H54 (cell line): ENCODE results near the gene SRGAP2C.
"Not testable (repeated sequence)": the region's sequence is repeated elsewhere in the genome, so short reads cannot be mapped to it uniquely, and the experiment has no call there.

Experiments
- DNase-seq: peaks from one replicate; pipeline ENCODE4 v3.0.0; 2011; ENCODE audit warnings: low spot score, mixed read lengths; ENCODE audit not compliant: insufficient read length
- FAIRE-seq: peaks from 3 replicates; lab custom pipeline; 2011; peaks lifted over from hg19 to GRCh38; lab: Jason Lieb, UNC

Gene SRGAP2C

DNA sequence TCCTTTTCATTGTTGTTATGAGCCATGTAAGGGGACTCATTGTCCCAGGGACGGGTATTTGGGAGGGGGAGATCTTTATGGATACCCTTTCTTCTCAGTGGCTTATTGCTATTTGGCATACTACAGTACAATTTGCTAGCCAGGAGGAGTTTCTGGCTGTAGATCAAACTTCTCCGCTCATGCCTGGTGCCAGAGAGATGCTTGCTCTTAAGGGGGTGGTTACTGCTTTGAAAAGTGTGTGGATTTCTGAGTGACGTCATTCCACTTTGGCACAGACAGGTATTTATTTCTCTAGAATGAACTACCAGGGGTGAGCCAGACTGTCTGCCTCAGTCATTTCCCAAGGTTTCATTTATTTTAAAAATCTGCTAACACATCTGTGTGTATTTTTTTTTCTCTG, 131.3 kb downstream of the SRGAP2C start:
- not testable (repeated sequence) for FAIRE-seq, DNase-seq

DNA sequence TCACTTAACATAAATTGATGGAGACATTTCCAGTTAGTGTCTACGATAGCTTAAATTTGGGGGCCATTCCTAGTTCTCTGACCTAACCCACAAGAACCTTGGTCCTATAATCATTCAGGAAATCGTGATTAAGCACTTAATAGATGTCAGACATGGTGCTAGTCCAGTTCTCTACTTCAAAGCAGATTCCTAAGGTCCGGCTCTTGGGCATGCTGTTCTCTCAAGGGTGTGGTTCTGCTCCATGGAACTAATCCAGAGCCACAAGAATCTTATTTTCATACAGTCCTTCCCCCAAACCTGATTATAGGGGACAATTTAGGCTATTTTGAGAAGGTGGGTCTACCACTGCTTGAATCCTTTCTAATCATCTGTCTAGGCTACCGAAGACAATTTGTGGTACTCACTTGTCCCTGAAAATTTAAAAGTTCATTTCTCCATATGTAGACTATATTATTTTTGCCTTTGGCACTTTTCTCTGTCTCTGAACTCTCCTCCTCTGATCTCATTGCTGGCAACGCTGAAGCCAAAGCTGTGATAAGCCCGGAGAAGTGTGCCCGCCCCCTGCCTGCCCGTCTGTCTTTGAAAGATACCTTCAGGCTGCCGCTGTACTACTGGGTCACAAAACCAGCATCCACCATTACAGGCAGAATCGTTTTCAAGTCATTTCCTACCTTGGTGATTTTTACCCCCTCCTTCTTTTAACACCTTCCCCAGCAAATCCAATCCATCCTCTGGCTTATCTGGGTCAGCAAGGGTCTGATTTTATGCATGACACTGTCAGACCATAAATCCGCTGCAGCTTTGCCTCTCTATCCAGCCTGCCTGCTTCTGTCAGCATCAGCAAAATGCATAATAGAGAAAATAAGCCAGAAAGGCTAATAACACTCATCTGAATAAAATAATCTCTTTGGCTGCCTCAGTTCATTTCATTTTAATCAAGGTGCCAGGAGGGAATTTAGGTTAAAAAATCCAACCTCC, 133.0 kb downstream of the SRGAP2C start:
- FAIRE-seq, DNase-seq: not testable (repeated sequence)

DNA sequence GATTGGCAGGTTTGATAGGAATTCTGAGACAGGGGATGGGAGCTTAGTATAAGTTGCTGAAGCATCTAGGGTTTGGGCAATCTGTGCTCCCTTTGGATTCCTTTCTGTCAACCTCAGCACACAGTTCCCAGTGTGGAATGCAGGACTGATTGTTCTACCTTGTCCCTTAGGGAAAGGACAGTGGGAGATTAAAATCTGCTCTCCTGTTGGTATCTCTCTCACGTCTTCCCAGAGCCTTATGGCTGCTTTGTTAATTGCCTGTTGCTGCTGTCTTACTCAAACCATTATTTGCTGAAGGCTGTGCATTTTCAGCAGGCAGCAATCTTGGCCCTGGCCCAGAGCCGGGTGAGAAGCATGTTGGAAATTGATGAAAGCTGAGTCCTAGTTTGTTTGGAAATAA, 133.9 kb downstream of the SRGAP2C start:
- not testable (repeated sequence) for FAIRE-seq, DNase-seq

DNA sequence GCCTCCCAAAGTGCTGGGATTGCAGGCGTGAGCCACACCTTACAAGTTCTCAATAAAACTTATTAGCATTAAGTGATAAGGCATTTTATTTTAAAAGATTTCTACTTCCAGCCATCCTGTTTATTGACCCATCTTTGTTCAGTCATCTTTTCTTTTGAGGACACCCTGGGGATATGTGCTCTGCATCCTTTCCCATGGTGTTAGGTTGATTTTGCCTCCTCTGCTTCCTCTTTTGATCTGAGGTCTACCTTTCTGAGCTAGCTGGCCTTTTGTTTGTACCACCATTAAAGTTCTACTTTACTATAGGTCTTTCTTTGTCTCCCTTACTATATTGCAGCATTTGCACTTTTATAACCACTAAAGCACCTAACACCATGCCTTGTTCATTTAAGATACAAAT, 136.9 kb downstream of the SRGAP2C start:
- FAIRE-seq, DNase-seq: not testable (repeated sequence)

DNA sequence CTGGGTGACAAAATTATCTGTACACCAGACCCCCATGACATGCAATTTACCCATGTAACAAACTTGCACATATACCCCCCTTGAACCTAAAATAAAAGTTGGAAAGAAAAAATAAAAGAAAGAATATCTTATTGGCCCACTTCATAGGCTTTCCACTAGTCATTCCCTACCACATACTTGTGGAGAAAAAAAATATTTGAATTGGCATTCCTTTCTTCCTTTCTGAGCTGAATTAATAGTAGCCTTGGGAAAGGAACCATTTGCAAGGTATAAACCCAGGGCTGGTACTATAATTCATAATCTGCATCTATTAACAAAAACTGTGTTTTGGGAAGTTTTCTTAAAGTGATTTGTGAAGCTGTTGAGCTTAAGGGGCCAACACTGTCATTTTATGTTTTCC, 140.0 kb downstream of the SRGAP2C start:
- FAIRE-seq, DNase-seq: not testable (repeated sequence)

DNA sequence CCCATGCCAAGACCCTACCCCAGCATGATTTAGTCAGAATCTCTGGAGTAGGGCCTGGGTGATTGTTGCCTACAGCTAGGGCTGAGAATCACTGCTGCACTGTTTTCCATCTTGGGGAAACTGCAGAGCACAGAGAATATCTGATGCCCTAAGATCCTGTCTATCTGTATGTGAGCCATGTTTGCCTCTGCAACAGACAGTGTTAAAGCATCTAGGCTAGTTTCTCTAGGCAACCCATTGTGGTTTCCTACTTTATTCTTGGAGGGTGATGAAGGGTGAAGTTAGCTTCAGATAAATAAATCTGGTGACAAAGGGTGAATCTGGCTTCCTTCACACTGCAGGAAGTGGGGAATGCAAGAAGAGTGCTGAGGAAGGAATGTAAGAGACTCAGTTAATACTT, 147.4 kb downstream of the SRGAP2C start:
- DNase-seq, FAIRE-seq: not testable (repeated sequence)

DNA sequence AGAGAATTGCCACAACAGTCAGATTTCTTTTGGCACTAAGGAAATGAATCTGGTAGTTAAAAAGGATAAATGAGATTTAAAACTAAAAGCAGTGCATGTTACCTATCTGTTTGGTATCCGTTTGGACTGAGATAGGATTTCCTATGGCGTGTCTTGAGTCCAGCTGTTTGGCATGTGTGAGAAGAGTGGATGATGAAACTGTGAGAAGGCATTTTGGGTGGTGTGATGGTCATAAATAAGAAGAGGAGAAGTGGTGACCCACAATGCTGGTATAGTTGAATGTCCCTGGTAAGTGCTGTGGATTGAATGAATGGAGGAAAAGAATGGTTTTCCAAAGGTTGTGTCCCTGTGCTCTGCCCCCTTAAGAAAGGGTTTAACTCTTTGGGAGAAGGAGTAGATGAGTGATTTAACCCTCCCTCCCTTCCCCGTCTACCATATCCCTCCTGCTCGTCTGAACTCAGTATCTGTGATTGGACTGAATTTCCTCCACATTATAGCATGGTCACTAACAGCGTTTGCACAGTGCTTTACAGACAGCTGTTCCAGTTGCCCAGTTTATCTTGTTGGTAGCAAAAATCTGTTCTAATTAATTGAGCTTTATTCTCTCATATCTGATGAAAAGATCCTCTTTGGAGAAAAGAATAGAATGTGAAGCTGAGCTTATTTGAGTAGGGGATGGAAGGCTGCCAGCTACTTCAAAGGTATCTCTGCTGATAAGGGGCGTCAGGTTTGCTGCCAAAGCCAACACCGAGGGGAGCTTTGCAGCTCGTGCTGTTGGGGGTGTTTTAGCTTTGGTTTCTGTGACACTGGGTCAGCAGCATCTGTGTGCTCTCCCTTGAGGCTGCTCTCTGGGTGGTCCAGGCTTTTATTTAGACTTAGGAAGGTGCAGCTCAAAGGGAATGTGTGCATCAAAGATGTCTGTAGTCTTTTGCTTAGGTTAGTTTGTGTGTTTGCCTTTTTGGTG, 148.1 kb downstream of the SRGAP2C start:
- FAIRE-seq = not testable (repeated sequence)

DNA sequence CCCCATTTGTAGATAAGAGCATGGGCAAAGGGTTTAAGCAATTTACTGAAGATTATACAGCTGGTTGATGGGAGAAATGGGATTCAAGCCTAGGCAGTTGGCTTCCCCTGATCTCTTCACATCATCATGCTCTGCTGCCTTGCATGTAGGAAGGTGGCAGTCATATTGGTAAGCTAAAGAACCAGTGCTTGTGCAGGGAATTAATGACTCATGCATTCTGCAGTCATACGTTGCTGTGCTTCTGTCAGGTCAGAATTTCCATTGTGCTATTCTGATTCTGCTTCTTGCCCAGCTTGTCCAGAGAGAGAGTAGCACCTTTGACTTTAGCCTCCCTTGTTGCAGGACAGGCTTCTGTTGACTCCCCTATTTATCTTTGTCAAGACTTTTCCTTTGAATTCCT, 153.2 kb downstream of the SRGAP2C start:
- not testable (repeated sequence) for DNase-seq, FAIRE-seq

More for the DNA sequence above, 148.1 kb downstream of the SRGAP2C start:
- DNase-seq = not testable (repeated sequence)

DNA sequence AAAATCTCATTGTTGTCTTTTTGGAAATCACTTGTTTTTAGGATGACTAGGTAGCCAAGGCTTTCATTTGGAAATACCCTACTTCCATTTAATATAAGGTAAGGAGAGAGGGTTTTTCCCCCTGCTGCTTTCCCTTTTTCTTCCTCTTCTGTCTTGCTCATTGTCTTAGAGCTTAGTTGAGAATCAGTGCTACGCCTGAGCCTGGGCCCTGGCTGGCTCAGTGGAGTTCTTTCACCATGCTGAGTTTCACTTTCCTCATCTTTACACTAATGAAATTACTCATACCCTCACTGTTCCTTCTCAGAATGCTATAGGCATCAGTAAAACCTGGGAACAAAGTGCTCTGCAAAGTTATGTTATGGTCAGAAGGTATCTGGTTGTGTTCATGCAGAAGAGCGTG, 154.8 kb downstream of the SRGAP2C start:
- not testable (repeated sequence) for DNase-seq, FAIRE-seq

DNA sequence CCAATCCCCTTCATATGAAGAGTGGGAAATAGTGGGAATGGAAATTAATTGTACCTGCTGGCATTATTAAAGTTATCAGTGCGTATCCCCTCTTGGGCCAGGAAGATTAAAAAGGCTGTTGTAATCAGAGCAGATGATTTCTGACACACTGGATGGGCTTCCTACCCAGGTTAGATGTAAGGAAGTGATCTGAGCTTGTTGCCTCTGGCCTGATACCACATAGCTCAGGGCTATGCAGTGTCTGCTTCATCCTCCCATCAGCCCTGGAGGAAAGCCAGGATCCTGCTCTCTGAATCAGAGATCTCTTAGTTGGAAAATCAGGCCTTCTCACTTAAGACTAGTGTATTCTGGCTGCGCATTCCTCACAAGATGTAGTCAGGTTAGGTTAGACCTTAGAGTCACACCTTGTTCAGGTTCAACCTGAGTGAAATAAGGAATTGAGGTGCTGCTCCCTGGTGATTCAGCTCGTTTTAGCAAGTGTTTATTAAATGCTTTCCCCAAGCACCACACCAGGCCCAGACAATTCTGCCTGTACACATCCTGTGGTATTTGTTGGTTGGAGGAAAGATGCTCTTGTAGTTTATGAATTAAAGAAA, 158.6 kb downstream of the SRGAP2C start:
- not testable (repeated sequence) for FAIRE-seq, DNase-seq

DNA sequence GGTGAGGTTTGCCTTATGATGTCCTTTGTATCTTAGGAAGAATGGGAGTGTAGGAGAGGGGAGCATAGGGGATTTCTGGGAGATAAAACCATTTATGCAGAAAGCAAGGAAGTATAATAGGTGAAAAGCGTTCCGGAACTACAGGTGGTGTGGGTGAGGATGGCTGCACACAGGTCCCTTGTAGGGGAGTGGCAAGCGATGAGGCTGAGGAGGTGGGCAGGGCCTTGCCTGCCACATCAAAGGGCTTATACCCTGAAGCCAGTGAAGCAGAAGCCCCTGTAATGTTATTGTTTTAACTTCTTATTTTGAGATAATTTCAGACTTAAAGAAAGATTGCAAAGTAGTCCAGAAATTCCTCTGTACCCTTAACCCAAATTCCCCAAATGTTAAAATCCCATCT, 159.6 kb downstream of the SRGAP2C start:
- FAIRE-seq, DNase-seq: not testable (repeated sequence)

DNA sequence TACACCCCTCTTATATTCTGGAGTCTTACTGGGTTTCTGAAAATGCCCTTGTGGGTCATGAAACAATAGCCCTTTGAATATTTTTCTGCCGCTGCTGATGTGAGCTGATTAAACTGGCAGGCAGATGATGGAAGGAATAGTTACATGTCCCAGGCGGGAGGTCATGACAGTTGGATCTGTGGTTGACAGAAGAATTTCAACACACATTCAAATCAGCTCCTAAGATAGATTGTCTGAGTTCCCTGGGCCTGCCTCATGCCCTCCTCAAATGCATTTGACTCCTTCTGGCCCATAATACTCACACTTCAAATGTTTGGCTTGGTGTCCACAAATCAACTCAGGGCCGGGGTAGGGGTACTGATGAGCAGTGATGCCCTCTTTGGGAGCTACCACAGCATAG, 161.9 kb downstream of the SRGAP2C start:
- not testable (repeated sequence) for DNase-seq, FAIRE-seq

DNA sequence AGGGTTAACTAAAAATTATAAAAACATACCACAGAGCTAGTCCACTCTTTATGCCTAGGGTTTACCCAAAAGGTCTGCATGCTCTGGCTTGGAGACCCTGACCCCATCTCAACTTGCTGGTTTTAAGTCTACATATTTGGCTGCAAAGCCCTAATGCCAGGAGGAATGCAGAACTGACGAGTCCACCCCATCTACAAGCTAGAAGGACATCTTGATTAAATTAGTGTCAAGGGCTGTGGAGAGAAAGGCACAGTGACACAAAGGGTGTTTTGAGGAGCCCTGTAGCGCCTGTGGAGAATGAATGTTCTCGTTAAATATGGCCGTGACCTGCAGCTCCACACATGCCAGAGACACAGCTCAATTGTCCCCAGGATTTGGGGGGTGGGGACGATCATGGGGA, 162.7 kb downstream of the SRGAP2C start:
- not testable (repeated sequence) for DNase-seq, FAIRE-seq

DNA sequence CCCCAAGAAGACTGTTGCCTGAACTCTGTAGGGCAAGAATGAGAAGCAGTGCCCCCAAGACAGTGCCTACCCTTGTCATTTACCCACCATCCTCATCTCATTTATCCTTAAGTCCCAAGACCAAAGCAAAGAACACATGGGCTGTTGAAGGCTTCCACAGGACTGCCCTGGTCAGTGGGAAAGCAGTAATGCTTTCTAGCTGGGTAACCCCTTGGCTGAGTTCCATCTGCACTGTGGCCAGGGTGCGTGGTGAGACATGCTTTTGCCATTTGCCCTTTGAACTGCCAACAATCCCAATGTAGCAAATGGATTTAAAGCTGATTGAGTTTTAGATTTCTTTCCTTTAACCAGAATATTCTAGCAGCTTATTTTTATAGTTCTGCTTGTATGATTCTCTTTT, 163.3 kb downstream of the SRGAP2C start:
- not testable (repeated sequence) for DNase-seq, FAIRE-seq

DNA sequence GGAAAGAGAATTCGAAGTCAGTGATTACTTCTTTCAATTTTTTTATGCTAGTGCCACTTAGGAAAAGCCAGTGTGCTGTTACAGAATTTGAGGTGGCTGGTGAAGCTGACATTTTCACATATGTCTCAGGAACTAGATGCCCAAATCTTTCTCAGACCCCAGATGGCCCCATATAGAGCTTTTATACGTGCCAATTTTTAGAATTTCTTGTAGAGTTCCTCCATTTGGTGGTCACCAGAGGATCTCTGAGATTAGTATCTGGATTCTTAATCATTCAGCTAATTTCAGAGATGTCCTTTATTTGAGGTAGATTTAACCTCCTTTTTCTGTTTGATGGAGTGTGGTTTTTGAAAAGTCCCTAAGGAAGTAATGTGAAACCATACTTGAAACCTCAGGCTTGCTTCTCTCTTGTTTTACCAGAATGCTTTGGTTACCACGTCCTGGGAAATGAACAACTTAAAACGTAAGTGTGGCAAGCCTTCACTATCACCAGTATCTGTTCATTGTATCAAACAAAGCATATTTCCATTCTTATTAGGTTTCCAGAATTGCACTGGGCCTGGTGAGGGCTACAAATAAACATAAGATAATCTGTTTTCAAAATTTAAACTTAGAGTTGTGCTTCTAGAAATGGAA, 164.7 kb downstream of the SRGAP2C start:
- not testable (repeated sequence) for FAIRE-seq, DNase-seq

DNA sequence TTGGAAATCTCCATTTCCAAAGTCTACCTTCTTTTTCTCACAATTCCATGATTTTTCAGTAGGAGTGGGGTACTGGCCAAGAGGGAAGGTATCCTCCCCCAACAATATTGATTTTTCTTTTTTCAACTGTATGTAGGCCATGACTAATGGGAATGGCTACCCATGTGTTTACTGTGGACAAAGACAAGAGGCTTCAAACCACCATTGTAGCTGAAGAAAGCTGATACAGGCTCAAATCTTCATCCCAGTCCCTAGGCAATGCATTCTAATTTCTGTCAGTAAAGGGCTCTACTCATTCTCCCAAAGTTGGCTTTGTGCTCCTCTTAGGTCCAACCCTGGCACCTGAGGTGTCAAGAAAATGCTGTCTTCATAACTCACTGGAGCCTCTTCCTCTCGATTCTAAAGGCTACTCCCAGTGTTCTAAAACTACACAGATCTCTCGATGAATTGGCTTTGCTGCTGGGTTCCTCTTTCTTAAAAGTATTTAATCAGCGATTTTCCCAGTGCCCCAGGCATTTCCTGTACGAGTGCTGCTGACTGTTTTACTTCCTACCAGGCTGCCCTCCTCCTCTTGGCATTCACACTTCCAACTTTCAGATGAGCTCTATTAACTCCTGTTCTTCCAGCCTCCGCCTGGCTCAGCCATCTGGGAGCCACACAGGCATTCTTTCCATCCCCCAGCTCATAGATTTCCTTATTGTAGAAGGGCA, 171.1 kb downstream of the SRGAP2C start:
- not testable (repeated sequence) for FAIRE-seq

DNA sequence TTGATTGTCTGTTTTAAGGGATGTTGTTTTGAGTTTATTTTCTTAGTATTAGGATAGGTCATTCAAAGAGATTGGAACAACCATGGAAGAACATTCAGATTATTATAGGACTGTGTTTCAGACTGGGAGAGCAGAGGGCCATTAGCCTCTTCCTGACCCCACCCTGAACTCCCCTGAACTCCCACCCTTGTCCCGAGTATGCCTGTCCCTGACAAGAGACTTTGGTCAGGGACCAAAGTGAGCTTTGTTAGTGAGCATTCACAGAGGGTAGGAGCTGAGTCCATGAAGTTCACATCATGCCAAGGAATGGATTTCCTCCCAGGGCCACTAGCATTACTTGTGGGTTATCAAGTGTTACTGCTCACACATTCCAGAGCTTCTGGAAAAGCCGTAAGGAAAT, 172.0 kb downstream of the SRGAP2C start:
- DNase-seq, FAIRE-seq: not testable (repeated sequence)

More for the DNA sequence above, 171.1 kb downstream of the SRGAP2C start:
- DNase-seq = not testable (repeated sequence)

DNA sequence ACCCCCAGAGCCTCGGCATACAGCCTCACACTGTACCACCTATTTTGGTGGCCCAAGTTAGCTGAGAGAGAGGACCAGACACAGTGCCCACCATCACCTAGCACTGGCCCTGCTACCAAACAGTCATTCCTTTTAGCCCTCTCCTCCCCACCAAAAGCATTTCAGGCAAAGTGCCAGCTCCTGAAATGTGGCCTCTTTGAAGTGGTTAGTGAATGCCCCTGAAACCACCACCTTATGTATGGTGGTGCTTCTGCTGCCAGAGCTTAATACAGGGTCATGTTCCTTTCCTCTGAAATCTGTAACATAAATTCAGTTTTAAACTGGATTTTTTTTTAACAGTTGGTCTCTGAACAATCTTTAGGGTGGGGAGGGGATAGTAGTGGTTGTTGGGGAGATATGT, 175.8 kb downstream of the SRGAP2C start:
- FAIRE-seq = not testable (repeated sequence)

More for the DNA sequence above, 175.8 kb downstream of the SRGAP2C start:
- not testable (repeated sequence) for DNase-seq
